Measurements from ENCODE around the gene TCF3. TPM values are rescaled to one million over a fixed set of nuclear protein-coding genes. Genes with fewer than 3 reads are reported as not detected.

The TCF3 gene
- total RNA-seq, 1 experiment from 2014 or later, result 208 TPM

DNA sequence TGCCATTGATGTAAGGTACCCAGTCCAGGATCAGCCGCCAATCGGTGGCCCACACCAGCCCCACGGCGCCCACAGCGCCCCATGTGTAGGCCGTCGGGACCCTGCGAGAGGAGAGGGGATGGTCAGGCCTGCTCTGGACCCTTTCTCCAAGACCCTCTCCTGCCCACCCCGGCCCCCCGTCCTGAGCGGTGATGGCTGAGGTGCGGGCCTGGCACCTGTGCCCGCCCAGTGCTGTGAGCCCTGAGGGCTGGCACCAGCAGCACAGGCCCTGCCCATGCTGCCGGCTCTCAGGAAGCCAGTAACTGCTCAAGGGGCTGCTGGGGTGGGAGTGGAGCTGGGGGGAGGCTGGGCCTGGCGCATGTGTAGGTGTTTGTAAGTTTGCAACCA, 53.0 kb downstream of the TCF3 start:
- RAD21 ChIA-PET (ENCODE audit: low non-redundant PET in 1 of 2, low total read pairs in 2 of 2, uncharacterized antibody in 2 of 2, unreplicated experiment in 2 of 2), result no interaction called here
- 0 out of 2 replicates have a peak, but pooled peaks have one; percentile 10 for TF ChIP-seq ZFX (IDR thresholded peaks at IDR 0.05)
- TF ChIP-seq TCF7L2 (IDR thresholded peaks at IDR 0.05; ENCODE audit: borderline replicate concordance, extremely low read depth, insufficient read depth, insufficient read length), result no peak
- POLR2A ChIA-PET, result no interaction called here
- peaks cover 22 to 29% of the 10 kb centered on the region in 2 experiments; a peak in 3 of 4 replicates for H3K36me3 ChIP-seq (ENCODE audit: control insufficient read depth in 1 of 2, insufficient read depth in 2 of 2, low read length in 2 of 2)
- no peak overlapping the region for H3K4me3 ChIP-seq (replicated peaks in 1 of 2; ENCODE audit: low read depth in 1 of 2, low read length in 2 of 2)
- H3K79me2 ChIP-seq (ENCODE audit: insufficient read depth, low read length), result peaks cover 69% of the 10 kb centered on the region
- intact Hi-C loops (cut with micrococcal nuclease), result no loop called here
- ATAC-seq (no peak), DNase-seq (ENCODE audit: low read depth, low spot score) (no peak)
- CTCF ChIA-PET, result no interaction called here
- no peak overlapping the region for H3K4me2 ChIP-seq (ENCODE audit: low read length)
- H3K4me1 ChIP-seq (ENCODE audit: control insufficient read depth in 1 of 2, insufficient read depth in 2 of 2, low read length in 2 of 2), result peaks cover 12 to 26% of the 10 kb centered on the region in 2 experiments; a peak in 3 of 4 replicates
- 0 out of 2 replicates have a peak, but pooled peaks cover 3% of the 10 kb centered on the region for H4K20me1 ChIP-seq (ENCODE audit: insufficient read depth)
- H3K27me3 ChIP-seq (ENCODE audit: insufficient read depth, low read length), result no peaks in the 10 kb centered on the region
- no peaks in the 10 kb centered on the region for H3K9me3 ChIP-seq (ENCODE audit: control insufficient read depth in 1 of 2, insufficient read depth in 1 of 2, low read depth in 1 of 2, low read length in 2 of 2)
- H2AFZ ChIP-seq (ENCODE audit: low read depth, low read length, poor library complexity, severe bottlenecking), result no peak overlapping the region
- H3K27ac ChIP-seq (ENCODE audit: low read depth, low read length), result no peak overlapping the region
- BruUV-seq (replicated peaks), result no TSS peak
- H3K9me2 ChIP-seq (ENCODE audit: insufficient read depth), result no peaks in the 10 kb centered on the region
- no peak overlapping the region for H3K9ac ChIP-seq (ENCODE audit: low read length)

DNA sequence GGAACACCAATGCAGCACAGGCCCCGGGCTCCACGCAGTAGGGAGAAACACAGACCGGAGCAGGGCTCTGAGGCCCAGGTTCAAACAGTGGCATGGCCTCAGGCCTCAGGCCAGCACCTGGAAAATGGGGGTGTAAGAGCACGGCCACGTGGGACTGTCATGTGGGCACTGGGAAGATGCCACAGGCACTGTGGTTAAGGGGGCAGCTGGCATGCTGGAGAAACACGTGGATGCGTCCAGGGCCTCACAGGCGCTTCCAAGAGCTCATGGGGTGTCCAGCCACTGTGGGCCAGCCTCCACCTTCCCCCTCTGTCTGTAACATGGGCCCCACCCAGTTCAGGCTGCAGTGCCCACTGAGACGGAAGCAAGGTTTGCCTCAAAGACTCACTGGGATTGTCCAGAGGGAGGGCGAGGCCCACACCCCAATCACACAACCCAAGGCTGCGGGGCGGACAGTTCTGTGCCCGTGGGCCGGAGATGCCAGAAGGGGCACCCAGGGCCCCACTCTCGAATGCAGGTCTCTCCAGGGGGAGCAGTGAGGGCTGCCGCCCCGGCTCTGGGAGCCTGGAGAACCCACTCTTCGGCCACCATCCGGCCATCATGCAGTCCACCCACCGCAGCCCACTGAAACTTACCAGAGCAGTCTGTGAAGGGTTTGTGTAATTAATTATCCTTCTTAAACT, 53.5 kb downstream of the TCF3 start:
- CTCF ChIA-PET, result no interaction called here
- Histone ChIP-seq H3K9ac (ENCODE audit: low read length) (no peak overlapping the region), H3K79me2 (ENCODE audit: insufficient read depth, low read length) (peaks cover 63% of the 10 kb centered on the region)

More for the DNA sequence above, 53.5 kb downstream of the TCF3 start:
- POLR2A ChIA-PET, result no interaction called here
- ATAC-seq (no peak), DNase-seq (ENCODE audit: low read depth, low spot score) (no peak)
- H3K9me3 ChIP-seq (ENCODE audit: control insufficient read depth in 1 of 2, insufficient read depth in 1 of 2, low read depth in 1 of 2, low read length in 2 of 2), result no peaks in the 10 kb centered on the region
- no peak overlapping the region for H3K27ac ChIP-seq (ENCODE audit: low read depth, low read length)
- H3K27me3 ChIP-seq (ENCODE audit: insufficient read depth, low read length), result no peaks in the 10 kb centered on the region
- H3K36me3 ChIP-seq (ENCODE audit: control insufficient read depth in 1 of 2, insufficient read depth in 2 of 2, low read length in 2 of 2), result peaks cover 22 to 29% of the 10 kb centered on the region in 2 experiments; a peak in 3 of 4 replicates
- peaks cover 12 to 22% of the 10 kb centered on the region in 2 experiments; a peak in 3 of 4 replicates for H3K4me1 ChIP-seq (ENCODE audit: control insufficient read depth in 1 of 2, insufficient read depth in 2 of 2, low read length in 2 of 2)
- 0 out of 2 replicates have a peak, but pooled peaks cover 3% of the 10 kb centered on the region for H4K20me1 ChIP-seq (ENCODE audit: insufficient read depth)
- intact Hi-C loops (cut with micrococcal nuclease), result no loop called here
- RAD21 ChIA-PET (ENCODE audit: low non-redundant PET in 1 of 2, low total read pairs in 2 of 2, uncharacterized antibody in 2 of 2, unreplicated experiment in 2 of 2), result no interaction called here
- TF ChIP-seq, protein P1, sequence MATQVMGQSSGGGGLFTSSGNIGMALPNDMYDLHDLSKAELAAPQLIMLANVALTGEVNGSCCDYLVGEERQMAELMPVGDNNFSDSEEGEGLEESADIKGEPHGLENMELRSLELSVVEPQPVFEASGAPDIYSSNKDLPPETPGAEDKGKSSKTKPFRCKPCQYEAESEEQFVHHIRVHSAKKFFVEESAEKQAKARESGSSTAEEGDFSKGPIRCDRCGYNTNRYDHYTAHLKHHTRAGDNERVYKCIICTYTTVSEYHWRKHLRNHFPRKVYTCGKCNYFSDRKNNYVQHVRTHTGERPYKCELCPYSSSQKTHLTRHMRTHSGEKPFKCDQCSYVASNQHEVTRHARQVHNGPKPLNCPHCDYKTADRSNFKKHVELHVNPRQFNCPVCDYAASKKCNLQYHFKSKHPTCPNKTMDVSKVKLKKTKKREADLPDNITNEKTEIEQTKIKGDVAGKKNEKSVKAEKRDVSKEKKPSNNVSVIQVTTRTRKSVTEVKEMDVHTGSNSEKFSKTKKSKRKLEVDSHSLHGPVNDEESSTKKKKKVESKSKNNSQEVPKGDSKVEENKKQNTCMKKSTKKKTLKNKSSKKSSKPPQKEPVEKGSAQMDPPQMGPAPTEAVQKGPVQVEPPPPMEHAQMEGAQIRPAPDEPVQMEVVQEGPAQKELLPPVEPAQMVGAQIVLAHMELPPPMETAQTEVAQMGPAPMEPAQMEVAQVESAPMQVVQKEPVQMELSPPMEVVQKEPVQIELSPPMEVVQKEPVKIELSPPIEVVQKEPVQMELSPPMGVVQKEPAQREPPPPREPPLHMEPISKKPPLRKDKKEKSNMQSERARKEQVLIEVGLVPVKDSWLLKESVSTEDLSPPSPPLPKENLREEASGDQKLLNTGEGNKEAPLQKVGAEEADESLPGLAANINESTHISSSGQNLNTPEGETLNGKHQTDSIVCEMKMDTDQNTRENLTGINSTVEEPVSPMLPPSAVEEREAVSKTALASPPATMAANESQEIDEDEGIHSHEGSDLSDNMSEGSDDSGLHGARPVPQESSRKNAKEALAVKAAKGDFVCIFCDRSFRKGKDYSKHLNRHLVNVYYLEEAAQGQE (IDR thresholded peaks at IDR 0.05; ENCODE audit: low read depth), result no peak
- TF ChIP-seq SIN3A (IDR thresholded peaks at IDR 0.05; ENCODE audit: low read depth) (no peak), ELF1 (IDR thresholded peaks at IDR 0.05; ENCODE audit: borderline replicate concordance, low read depth) (no peak), EZH2phosphoT487 (IDR thresholded peaks at IDR 0.05; ENCODE audit: borderline replicate concordance) (no peak), ZNF274 (IDR thresholded peaks at IDR 0.05; ENCODE audit: low read depth, low read length) (no peak)
- TF ChIP-seq, protein P2, sequence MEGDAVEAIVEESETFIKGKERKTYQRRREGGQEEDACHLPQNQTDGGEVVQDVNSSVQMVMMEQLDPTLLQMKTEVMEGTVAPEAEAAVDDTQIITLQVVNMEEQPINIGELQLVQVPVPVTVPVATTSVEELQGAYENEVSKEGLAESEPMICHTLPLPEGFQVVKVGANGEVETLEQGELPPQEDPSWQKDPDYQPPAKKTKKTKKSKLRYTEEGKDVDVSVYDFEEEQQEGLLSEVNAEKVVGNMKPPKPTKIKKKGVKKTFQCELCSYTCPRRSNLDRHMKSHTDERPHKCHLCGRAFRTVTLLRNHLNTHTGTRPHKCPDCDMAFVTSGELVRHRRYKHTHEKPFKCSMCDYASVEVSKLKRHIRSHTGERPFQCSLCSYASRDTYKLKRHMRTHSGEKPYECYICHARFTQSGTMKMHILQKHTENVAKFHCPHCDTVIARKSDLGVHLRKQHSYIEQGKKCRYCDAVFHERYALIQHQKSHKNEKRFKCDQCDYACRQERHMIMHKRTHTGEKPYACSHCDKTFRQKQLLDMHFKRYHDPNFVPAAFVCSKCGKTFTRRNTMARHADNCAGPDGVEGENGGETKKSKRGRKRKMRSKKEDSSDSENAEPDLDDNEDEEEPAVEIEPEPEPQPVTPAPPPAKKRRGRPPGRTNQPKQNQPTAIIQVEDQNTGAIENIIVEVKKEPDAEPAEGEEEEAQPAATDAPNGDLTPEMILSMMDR (IDR thresholded peaks at IDR 0.05 in 2 of 3, conservative IDR thresholded peaks at IDR 0.05 in 1 of 3; ENCODE audit: borderline replicate concordance in 1 of 3, insufficient read depth in 1 of 3, low read depth in 2 of 3, low read length in 2 of 3), result no peak
- H2AFZ ChIP-seq (ENCODE audit: low read depth, low read length, poor library complexity, severe bottlenecking), result no peak overlapping the region
- no peak overlapping the region for H3K4me2 ChIP-seq (ENCODE audit: low read length)
- no peak overlapping the region for H3K4me3 ChIP-seq (replicated peaks in 1 of 2; ENCODE audit: low read depth in 1 of 2, low read length in 2 of 2)
- H3K9me2 ChIP-seq (ENCODE audit: insufficient read depth), result no peaks in the 10 kb centered on the region
- no TSS peak for BruUV-seq (replicated peaks)

Data from HCT116 (cell line).